ENCODE results near the gene OR13C3. TPM values are rescaled to one million over a fixed set of nuclear protein-coding genes. Genes with fewer than 3 reads are reported as not detected.

Gene OR13C3
- polyA plus RNA-seq, 1 donor from 2014 or later = not detected

DNA sequence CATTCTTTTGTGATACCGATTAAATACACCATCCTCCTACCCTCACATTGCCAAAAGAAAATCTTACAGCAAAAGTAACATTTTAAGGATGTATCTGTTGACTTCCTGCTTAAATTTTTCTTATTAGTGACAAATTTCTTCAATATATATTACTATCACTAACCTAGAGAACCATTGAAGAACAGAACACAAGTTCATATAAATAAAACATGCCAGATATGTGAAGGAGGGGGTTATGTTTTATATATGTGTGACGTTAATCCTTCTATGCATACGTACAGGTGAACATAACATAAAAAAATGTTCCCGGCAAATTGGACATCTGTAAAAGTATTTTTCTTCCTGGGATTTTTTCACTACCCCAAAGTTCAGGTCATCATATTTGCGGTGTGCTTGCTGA lies 32.7 kb downstream of the OR13C3 start, which contains the start of gene OR13F1:
Gene OR13F1, plus strand, starts transcription at position 301 of the 400 bp plus-strand sequence. Its CDS starts 0 bp downstream, at position 301.
- H3K4me1 Mint-ChIP-seq = no peaks in the 10 kb centered on the region
- H3K36me3 Mint-ChIP-seq = no peaks in the 10 kb centered on the region
- H3K27ac Mint-ChIP-seq = no peak within 1 kb of the TSS
- H3K4me3 Mint-ChIP-seq = no peak within 1 kb of the TSS
- H3K9me3 Mint-ChIP-seq = peaks cover 0 to 3% (median 0%) of the 10 kb centered on the region in 3 donors
- no peaks in the 10 kb centered on the region for H3K27me3 Mint-ChIP-seq

DNA sequence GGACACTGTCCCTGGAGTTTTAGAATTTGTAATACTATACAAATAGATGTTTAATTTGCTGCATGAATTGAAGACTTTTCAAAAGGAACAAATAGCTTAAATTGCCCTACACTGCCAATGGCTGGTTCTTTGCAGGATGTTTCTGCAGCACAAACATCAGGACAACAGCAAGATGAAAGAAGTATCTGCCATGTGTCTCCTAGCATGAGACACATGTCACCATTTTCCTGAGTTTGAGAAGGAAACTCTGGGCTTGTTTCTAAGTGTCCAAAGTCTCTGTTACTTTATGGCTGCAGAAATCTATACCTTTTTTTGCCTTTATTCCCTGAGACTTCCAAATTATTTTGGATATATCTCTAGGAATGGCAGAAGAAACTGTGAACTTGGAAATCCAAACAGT lies 33.2 kb downstream of the OR13C3 start:
- Mint-ChIP-seq H3K36me3 (no peaks in the 10 kb centered on the region), H3K9me3 (peaks cover 0 to 3% (median 0%) of the 10 kb centered on the region in 3 donors), H3K4me1 (no peaks in the 10 kb centered on the region), H3K27me3 (no peaks in the 10 kb centered on the region), H3K27ac (no peak overlapping the region), H3K4me3 (no peak overlapping the region)

DNA sequence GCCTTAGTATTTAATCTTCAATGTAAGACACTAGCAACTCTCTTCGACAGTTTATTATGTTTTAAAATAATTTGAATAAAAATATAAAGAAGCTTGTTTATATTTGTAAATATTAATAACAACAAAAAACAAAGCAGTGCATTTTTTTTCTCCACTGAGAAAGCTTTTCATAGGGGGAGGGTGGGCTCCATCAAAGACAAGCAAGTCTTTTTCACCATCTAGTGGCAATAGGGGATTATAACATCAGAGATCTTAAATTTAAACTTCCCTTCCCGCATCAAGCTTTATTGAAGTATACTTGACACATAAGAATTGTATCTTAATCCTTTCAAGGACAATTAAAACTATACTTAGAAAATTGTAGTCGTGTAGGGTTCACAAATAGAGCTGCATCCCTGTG lies 41.8 kb downstream of the OR13C3 start:
- Mint-ChIP-seq H3K27me3 (no peaks in the 10 kb centered on the region), H3K4me1 (no peaks in the 10 kb centered on the region), H3K27ac (no peak overlapping the region), H3K36me3 (no peaks in the 10 kb centered on the region), H3K4me3 (no peak overlapping the region), H3K9me3 (no peaks in the 10 kb centered on the region)

Other genes starting within 250 kb of the OR13C3 start
- not detected for gene OR13F1, start 32.6 kb downstream of the OR13C3 start, polyA plus RNA-seq
- not detected for gene OR13C4, start 9.6 kb downstream of the OR13C3 start, polyA plus RNA-seq
- gene OR13C8, start 32.3 kb upstream of the OR13C3 start, polyA plus RNA-seq = not detected
- gene OR13C5, start 62.6 kb upstream of the OR13C3 start, polyA plus RNA-seq = not detected
- gene OR13C2, start 68.8 kb upstream of the OR13C3 start, polyA plus RNA-seq = not detected
- not detected for gene OR13C9, start 81.3 kb upstream of the OR13C3 start, polyA plus RNA-seq
- not detected for gene OR13D1, start 157.7 kb upstream of the OR13C3 start, polyA plus RNA-seq
- gene NIPSNAP3A, start 210.8 kb upstream of the OR13C3 start, polyA plus RNA-seq = 22.9 TPM
- gene NIPSNAP3B, start 227.3 kb upstream of the OR13C3 start, polyA plus RNA-seq = 9.0 TPM

Data from IgD-negative memory B cell (primary cell).